Muscle of arm (tissue), 12 donors: ENCODE results near the gene ARID1B. TPM values are rescaled to one million over a fixed set of nuclear protein-coding genes. Genes with fewer than 3 reads are reported as not detected.

Experiments used
- DNase-seq: peaks from one replicate; pipeline ENCODE4 v3.0.0-alpha.2; 2013
- polyA plus RNA-seq, 12 donors: library from polyadenylated mRNA; unstranded; fragments of 120-200 nt; gene quantifications; one replicate each; pipeline ENCODE4 v1.2.1, GENCODE V29; 2013; ENCODE audit not compliant: insufficient read length in 12 of 12

The ARID1B gene
- polyA plus RNA-seq, 12 donors, result 54.3 to 377 (median 68.6) TPM

GRCh38 chr6:156849806-156850205 is 72.6 kb downstream of the ARID1B start:
- DNase-seq, result no peak

- DNase-seq, result no peak
Measured at GRCh38 chr6:156850353-156850752, 73.2 kb downstream of the ARID1B start.

- no peak for DNase-seq
Measured at GRCh38 chr6:156851454-156851921, 74.3 kb downstream of the ARID1B start.

GRCh38 chr6:156852147-156852857 is 75.1 kb downstream of the ARID1B start:
- DNase-seq, result no peak

- no peak for DNase-seq
Measured at GRCh38 chr6:156852858-156853216, 75.7 kb downstream of the ARID1B start.

GRCh38 chr6:156853733-156854132 is 76.6 kb downstream of the ARID1B start:
- DNase-seq, result no peak

- no peak for DNase-seq
Measured at GRCh38 chr6:156854466-156855161, 77.4 kb downstream of the ARID1B start.

GRCh38 chr6:156857573-156857972 is 80.4 kb downstream of the ARID1B start:
- DNase-seq, result no peak

GRCh38 chr6:156859686-156860085 is 82.5 kb downstream of the ARID1B start:
- no peak for DNase-seq

- DNase-seq, result no peak
Measured at GRCh38 chr6:156862711-156863110, 85.5 kb downstream of the ARID1B start.

- DNase-seq, result no peak
Measured at GRCh38 chr6:156863504-156863903, 86.3 kb downstream of the ARID1B start.

GRCh38 chr6:156864557-156864956 is 87.4 kb downstream of the ARID1B start:
- DNase-seq, result no peak

GRCh38 chr6:156865019-156865629 is 87.9 kb downstream of the ARID1B start:
- no peak for DNase-seq

GRCh38 chr6:156866220-156867015 is 89.2 kb downstream of the ARID1B start:
- no peak for DNase-seq

- DNase-seq, result no peak
Measured at GRCh38 chr6:156867121-156867520, 89.9 kb downstream of the ARID1B start.

GRCh38 chr6:156868385-156868784 is 91.2 kb downstream of the ARID1B start:
- DNase-seq, result no peak

GRCh38 chr6:156869980-156870398 is 92.8 kb downstream of the ARID1B start:
- DNase-seq, result no peak

- no peak for DNase-seq
Measured at GRCh38 chr6:156870924-156871539, 93.9 kb downstream of the ARID1B start.

GRCh38 chr6:156872903-156873302 is 95.7 kb downstream of the ARID1B start:
- no peak for DNase-seq

GRCh38 chr6:156873654-156874380 is 96.6 kb downstream of the ARID1B start:
- DNase-seq, result no peak

GRCh38 chr6:156875062-156875461 is 97.9 kb downstream of the ARID1B start:
- DNase-seq, result no peak
